ENCODE measurements around the gene TRMT2A.

Gene TRMT2A

GRCh38 chr22:20112623-20113511 lies 4.2 kb downstream of the TRMT2A start:
- Histone ChIP-seq H3K27me3 (ENCODE audit: control insufficient read depth in 5 of 5, insufficient read depth in 4 of 5, low read length in 5 of 5) (no peaks in the 10 kb centered on the region), H3K4me1 (ENCODE audit: control insufficient read depth in 5 of 5, insufficient read depth in 5 of 5, low read length in 5 of 5) (peaks cover 0 to 27% (median 21%) of the 10 kb centered on the region in 5 donors), H3K9ac (ENCODE audit: low read length in 5 of 5) (peak overlapping the region in 2 of 5 donors; percentile 3 to 27), H3K9me3 (ENCODE audit: control insufficient read depth in 5 of 5, low read length in 5 of 5) (no peaks in the 10 kb centered on the region), H3K36me3 (ENCODE audit: control insufficient read depth in 5 of 5, insufficient read depth in 5 of 5, low read length in 5 of 5) (peaks cover 0 to 79% (median 75%) of the 10 kb centered on the region in 5 donors), H3K4me3 (ENCODE audit: low read depth in 1 of 5, low read length in 5 of 5) (no peak overlapping the region), H3K27ac (ENCODE audit: low read depth, low read length) (no peak overlapping the region)

GRCh38 chr22:20111689-20112622 lies 5.1 kb downstream of the TRMT2A start:
- Histone ChIP-seq H3K4me3 (ENCODE audit: low read depth in 1 of 5, low read length in 5 of 5) (no peak overlapping the region), H3K27me3 (ENCODE audit: control insufficient read depth in 5 of 5, insufficient read depth in 4 of 5, low read length in 5 of 5) (no peaks in the 10 kb centered on the region), H3K4me1 (ENCODE audit: control insufficient read depth in 5 of 5, insufficient read depth in 5 of 5, low read length in 5 of 5) (peaks cover 0 to 24% (median 18%) of the 10 kb centered on the region in 5 donors), H3K9ac (ENCODE audit: low read length in 5 of 5) (peak overlapping the region in 2 of 5 donors; percentile 3 to 27), H3K36me3 (ENCODE audit: control insufficient read depth in 5 of 5, insufficient read depth in 5 of 5, low read length in 5 of 5) (peaks cover 0 to 88% (median 84%) of the 10 kb centered on the region in 5 donors), H3K27ac (ENCODE audit: low read depth, low read length) (no peak overlapping the region), H3K9me3 (ENCODE audit: control insufficient read depth in 5 of 5, low read length in 5 of 5) (no peaks in the 10 kb centered on the region)

- H3K4me1 ChIP-seq (ENCODE audit: control insufficient read depth in 5 of 5, insufficient read depth in 5 of 5, low read length in 5 of 5) = peaks cover 0 to 17% (median 12%) of the 10 kb centered on the region in 5 donors
- no peaks in the 10 kb centered on the region for H3K27me3 ChIP-seq (ENCODE audit: control insufficient read depth in 5 of 5, insufficient read depth in 4 of 5, low read length in 5 of 5)
- H3K9ac ChIP-seq (ENCODE audit: low read length in 5 of 5) = no peak overlapping the region
- H3K36me3 ChIP-seq (ENCODE audit: control insufficient read depth in 5 of 5, insufficient read depth in 5 of 5, low read length in 5 of 5) = peaks cover 0 to 96% (median 92%) of the 10 kb centered on the region in 5 donors
- no peaks in the 10 kb centered on the region for H3K9me3 ChIP-seq (ENCODE audit: control insufficient read depth in 5 of 5, low read length in 5 of 5)
- no peak overlapping the region for H3K4me3 ChIP-seq (ENCODE audit: low read depth in 1 of 5, low read length in 5 of 5)
- no peak overlapping the region for H3K27ac ChIP-seq (ENCODE audit: low read depth, low read length)
Observed at GRCh38 chr22:20111045-20111688, 5.9 kb downstream of the TRMT2A start.

- Histone ChIP-seq H3K27me3 (ENCODE audit: control insufficient read depth in 5 of 5, insufficient read depth in 4 of 5, low read length in 5 of 5) (no peaks in the 10 kb centered on the region), H3K9me3 (ENCODE audit: control insufficient read depth in 5 of 5, low read length in 5 of 5) (no peaks in the 10 kb centered on the region), H3K36me3 (ENCODE audit: control insufficient read depth in 5 of 5, insufficient read depth in 5 of 5, low read length in 5 of 5) (peaks cover 0 to 98% (median 96%) of the 10 kb centered on the region in 5 donors), H3K4me3 (ENCODE audit: low read depth in 1 of 5, low read length in 5 of 5) (no peak overlapping the region), H3K9ac (ENCODE audit: low read length in 5 of 5) (no peak overlapping the region), H3K4me1 (ENCODE audit: control insufficient read depth in 5 of 5, insufficient read depth in 5 of 5, low read length in 5 of 5) (peaks cover 0 to 10% (median 5%) of the 10 kb centered on the region in 5 donors), H3K27ac (ENCODE audit: low read depth, low read length) (no peak overlapping the region)
Observed at GRCh38 chr22:20110359-20110985, 6.6 kb downstream of the TRMT2A start.

- H3K27ac ChIP-seq (ENCODE audit: low read depth, low read length) = no peak overlapping the region
- peaks cover 0 to 99% (median 96%) of the 10 kb centered on the region in 5 donors for H3K36me3 ChIP-seq (ENCODE audit: control insufficient read depth in 5 of 5, insufficient read depth in 5 of 5, low read length in 5 of 5)
- no peaks in the 10 kb centered on the region for H3K9me3 ChIP-seq (ENCODE audit: control insufficient read depth in 5 of 5, low read length in 5 of 5)
- H3K4me3 ChIP-seq (ENCODE audit: low read depth in 1 of 5, low read length in 5 of 5) = no peak overlapping the region
- no peaks in the 10 kb centered on the region for H3K27me3 ChIP-seq (ENCODE audit: control insufficient read depth in 5 of 5, insufficient read depth in 4 of 5, low read length in 5 of 5)
- peaks cover 0 to 4% (median 0%) of the 10 kb centered on the region in 5 donors for H3K4me1 ChIP-seq (ENCODE audit: control insufficient read depth in 5 of 5, insufficient read depth in 5 of 5, low read length in 5 of 5)
- H3K9ac ChIP-seq (ENCODE audit: low read length in 5 of 5) = no peak overlapping the region
Observed at GRCh38 chr22:20109411-20110358, 7.3 kb downstream of the TRMT2A start.

- peaks cover 0 to 96% (median 92%) of the 10 kb centered on the region in 5 donors for H3K36me3 ChIP-seq (ENCODE audit: control insufficient read depth in 5 of 5, insufficient read depth in 5 of 5, low read length in 5 of 5)
- no peak overlapping the region for H3K27ac ChIP-seq (ENCODE audit: low read depth, low read length)
- no peaks in the 10 kb centered on the region for H3K9me3 ChIP-seq (ENCODE audit: control insufficient read depth in 5 of 5, low read length in 5 of 5)
- no peak overlapping the region for H3K9ac ChIP-seq (ENCODE audit: low read length in 5 of 5)
- no peak overlapping the region for H3K4me3 ChIP-seq (ENCODE audit: low read depth in 1 of 5, low read length in 5 of 5)
- peaks cover 0 to 4% (median 0%) of the 10 kb centered on the region in 5 donors for H3K4me1 ChIP-seq (ENCODE audit: control insufficient read depth in 5 of 5, insufficient read depth in 5 of 5, low read length in 5 of 5)
- no peaks in the 10 kb centered on the region for H3K27me3 ChIP-seq (ENCODE audit: control insufficient read depth in 5 of 5, insufficient read depth in 4 of 5, low read length in 5 of 5)
Observed at GRCh38 chr22:20108757-20109230, 8.2 kb downstream of the TRMT2A start.

GRCh38 chr22:20107951-20108756 lies 8.9 kb downstream of the TRMT2A start:
- H3K9ac ChIP-seq (ENCODE audit: low read length in 5 of 5) = no peak overlapping the region
- no peak overlapping the region for H3K4me3 ChIP-seq (ENCODE audit: low read depth in 1 of 5, low read length in 5 of 5)
- no peaks in the 10 kb centered on the region for H3K9me3 ChIP-seq (ENCODE audit: control insufficient read depth in 5 of 5, low read length in 5 of 5)
- no peaks in the 10 kb centered on the region for H3K27me3 ChIP-seq (ENCODE audit: control insufficient read depth in 5 of 5, insufficient read depth in 4 of 5, low read length in 5 of 5)
- peaks cover 0 to 4% (median 0%) of the 10 kb centered on the region in 5 donors for H3K4me1 ChIP-seq (ENCODE audit: control insufficient read depth in 5 of 5, insufficient read depth in 5 of 5, low read length in 5 of 5)
- peaks cover 2 to 95% (median 91%) of the 10 kb centered on the region in 5 donors for H3K36me3 ChIP-seq (ENCODE audit: control insufficient read depth in 5 of 5, insufficient read depth in 5 of 5, low read length in 5 of 5)
- H3K27ac ChIP-seq (ENCODE audit: low read depth, low read length) = no peak overlapping the region

GRCh38 chr22:20107471-20107901 lies 9.5 kb downstream of the TRMT2A start:
- Histone ChIP-seq H3K27me3 (ENCODE audit: control insufficient read depth in 5 of 5, insufficient read depth in 4 of 5, low read length in 5 of 5) (no peaks in the 10 kb centered on the region), H3K9me3 (ENCODE audit: control insufficient read depth in 5 of 5, low read length in 5 of 5) (no peaks in the 10 kb centered on the region), H3K4me3 (ENCODE audit: low read depth in 1 of 5, low read length in 5 of 5) (no peak overlapping the region), H3K4me1 (ENCODE audit: control insufficient read depth in 5 of 5, insufficient read depth in 5 of 5, low read length in 5 of 5) (peaks cover 0 to 4% (median 0%) of the 10 kb centered on the region in 5 donors), H3K36me3 (ENCODE audit: control insufficient read depth in 5 of 5, insufficient read depth in 5 of 5, low read length in 5 of 5) (peaks cover 2 to 90% (median 86%) of the 10 kb centered on the region in 5 donors), H3K27ac (ENCODE audit: low read depth, low read length) (no peak overlapping the region), H3K9ac (ENCODE audit: low read length in 5 of 5) (no peak overlapping the region)

Measured in subcutaneous abdominal adipose tissue (tissue), 5 donors.